Cardiac muscle cell (in vitro differentiated cells and primary cell): ENCODE measurements around the gene APIP. TPM values are rescaled to one million over a fixed set of nuclear protein-coding genes. Genes with fewer than 3 reads are reported as not detected.

ENCODE experiments used
- DNase-seq, 2 donors: peaks; one replicate each; pipeline versions ENCODE4 v3.0.0 to v3.0.0-alpha.2; 2010 to 2017; ENCODE audit warnings: low read depth in 1 of 2, low spot score in 1 of 2
- H3K27ac ChIP-seq: fragments of 200-600 bp; sonication (generic); 2 replicates; pipeline ENCODE4 v1.5.1; 2016
- H3K27me3 ChIP-seq: fragments of 200-600 bp; sonication (generic); 2 replicates; pipeline ENCODE4 v1.6.0; 2016; ENCODE audit warnings: control low read depth
- H3K36me3 ChIP-seq: fragments of 200-600 bp; sonication (generic); 2 replicates; pipeline ENCODE4 v1.5.1; 2016; ENCODE audit warnings: control low read depth
- H3K4me1 ChIP-seq: fragments of 200-600 bp; sonication (generic); 2 replicates; pipeline ENCODE4 v1.8.1; 2017; ENCODE audit warnings: low read depth, mild to moderate bottlenecking, mixed run types
- H3K4me3 ChIP-seq: fragments of 200-600 bp; sonication (generic); 2 replicates; pipeline ENCODE4 v1.5.1; 2016; ENCODE audit warnings: mild to moderate bottlenecking
- H3K9me3 ChIP-seq: fragments of 200-600 bp; sonication (generic); 2 replicates; pipeline ENCODE4 v1.5.1; 2017; ENCODE audit warnings: low read depth, mild to moderate bottlenecking, control low read depth
- polyA plus RNA-seq: library from polyadenylated mRNA; unstranded; fragments of >200 nt; fragmentation: Nextera tagmentation; extraction: Ambion mirVana; gene quantifications from 2 replicates; pipeline ENCODE4 v1.2.1, GENCODE V29; 2016
- total RNA-seq: library from RNA; depleted of rRNA; stranded (reverse); fragments of >200 nt; gene quantifications from 2 replicates; pipeline ENCODE4 v1.2.3, GENCODE V29; 2016
- TF ChIP-seq, protein P1 (sequence below): IDR thresholded peaks from 2 replicates; pipeline ENCODE4 v1.5.1; 2012; ENCODE audit warnings: low read depth, mild to moderate bottlenecking, low read length

Gene APIP
- total and polyA plus RNA-seq, 2 experiments from 2014 or later = 18.3 to 29.2 TPM

DNA sequence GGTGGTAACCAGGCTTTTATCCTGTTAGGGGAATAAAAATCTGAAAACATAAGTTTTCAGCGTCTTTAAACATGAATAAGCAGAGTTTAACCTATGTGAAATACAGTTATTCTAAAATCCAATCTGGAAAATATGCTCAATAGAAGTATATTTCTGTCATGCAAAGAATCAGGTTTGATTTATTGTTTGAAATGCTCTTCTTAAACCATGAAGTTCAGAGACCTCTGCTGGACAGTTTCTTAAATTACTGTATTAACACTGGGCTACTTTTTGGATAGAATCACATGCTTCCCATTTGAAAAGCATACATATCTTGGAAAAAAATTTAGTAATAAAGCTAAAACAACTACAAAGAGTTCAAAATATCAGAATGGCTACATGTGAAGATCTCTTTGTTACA, 25.4 kb downstream of the APIP start:
- H3K9me3 ChIP-seq = no peaks in the 10 kb centered on the region
- peaks cover 5% of the 10 kb centered on the region for H3K4me1 ChIP-seq
- TF ChIP-seq, protein P1, sequence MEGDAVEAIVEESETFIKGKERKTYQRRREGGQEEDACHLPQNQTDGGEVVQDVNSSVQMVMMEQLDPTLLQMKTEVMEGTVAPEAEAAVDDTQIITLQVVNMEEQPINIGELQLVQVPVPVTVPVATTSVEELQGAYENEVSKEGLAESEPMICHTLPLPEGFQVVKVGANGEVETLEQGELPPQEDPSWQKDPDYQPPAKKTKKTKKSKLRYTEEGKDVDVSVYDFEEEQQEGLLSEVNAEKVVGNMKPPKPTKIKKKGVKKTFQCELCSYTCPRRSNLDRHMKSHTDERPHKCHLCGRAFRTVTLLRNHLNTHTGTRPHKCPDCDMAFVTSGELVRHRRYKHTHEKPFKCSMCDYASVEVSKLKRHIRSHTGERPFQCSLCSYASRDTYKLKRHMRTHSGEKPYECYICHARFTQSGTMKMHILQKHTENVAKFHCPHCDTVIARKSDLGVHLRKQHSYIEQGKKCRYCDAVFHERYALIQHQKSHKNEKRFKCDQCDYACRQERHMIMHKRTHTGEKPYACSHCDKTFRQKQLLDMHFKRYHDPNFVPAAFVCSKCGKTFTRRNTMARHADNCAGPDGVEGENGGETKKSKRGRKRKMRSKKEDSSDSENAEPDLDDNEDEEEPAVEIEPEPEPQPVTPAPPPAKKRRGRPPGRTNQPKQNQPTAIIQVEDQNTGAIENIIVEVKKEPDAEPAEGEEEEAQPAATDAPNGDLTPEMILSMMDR = peak; percentile 44
- H3K4me3 ChIP-seq = no peak overlapping the region
- peak; percentile 52 to 73 for DNase-seq
- no peak overlapping the region for H3K27ac ChIP-seq
- H3K27me3 ChIP-seq = no peaks in the 10 kb centered on the region
- peaks cover 14% of the 10 kb centered on the region for H3K36me3 ChIP-seq

- Histone ChIP-seq H3K27me3 (no peaks in the 10 kb centered on the region), H3K4me3 (no peak overlapping the region), H3K36me3 (peaks cover 14% of the 10 kb centered on the region), H3K9me3 (no peaks in the 10 kb centered on the region), H3K4me1 (peaks cover 5% of the 10 kb centered on the region), H3K27ac (no peak overlapping the region)
- TF ChIP-seq, protein P1 = peak; percentile 39
- DNase-seq = peak in 1 of 2 donors; percentile 28
These were observed 26.1 kb downstream of the APIP start for GRCh38 chr11:34890089-34890488.

DNA sequence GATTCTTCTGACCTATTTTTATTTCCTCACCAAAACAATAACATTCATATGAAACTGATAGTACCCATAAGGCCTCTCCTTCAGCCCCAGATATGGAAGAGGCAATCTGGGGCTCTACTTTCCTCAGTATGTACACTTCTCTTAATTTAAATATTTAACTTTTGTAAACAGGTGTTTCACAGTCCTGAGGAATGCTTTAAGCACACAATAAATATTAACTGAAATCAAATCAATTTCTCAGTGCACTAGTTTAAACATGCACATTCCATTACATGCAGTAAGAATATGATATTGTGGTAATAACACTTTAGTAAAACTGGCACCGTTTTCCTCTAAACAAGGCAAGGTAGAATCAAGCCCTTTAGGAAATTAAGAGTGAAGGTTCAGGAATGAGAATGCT, 28.9 kb downstream of the APIP start:
- DNase-seq = no peak
- peaks cover 21% of the 10 kb centered on the region for H3K36me3 ChIP-seq
- H3K9me3 ChIP-seq = no peaks in the 10 kb centered on the region
- peaks cover 5% of the 10 kb centered on the region for H3K4me1 ChIP-seq
- H3K27me3 ChIP-seq = no peaks in the 10 kb centered on the region
- TF ChIP-seq, protein P1 = no peak
- no peak overlapping the region for H3K4me3 ChIP-seq
- H3K27ac ChIP-seq = no peak overlapping the region

GRCh38 chr11:34886609-34887008, 29.6 kb downstream of the APIP start:
- no peak for DNase-seq
- Histone ChIP-seq H3K9me3 (no peaks in the 10 kb centered on the region), H3K27me3 (no peaks in the 10 kb centered on the region), H3K4me3 (no peak overlapping the region), H3K27ac (no peak overlapping the region), H3K4me1 (peaks cover 5% of the 10 kb centered on the region), H3K36me3 (peaks cover 27% of the 10 kb centered on the region)
- TF ChIP-seq, protein P1 = no peak

- no peak for DNase-seq
- Histone ChIP-seq H3K9me3 (no peaks in the 10 kb centered on the region), H3K4me3 (no peak overlapping the region), H3K27me3 (no peaks in the 10 kb centered on the region), H3K4me1 (peaks cover 5% of the 10 kb centered on the region), H3K27ac (no peak overlapping the region), H3K36me3 (peaks cover 28% of the 10 kb centered on the region)
- TF ChIP-seq, protein P1 = no peak
These were observed 34.3 kb downstream of the APIP start for GRCh38 chr11:34881900-34882299.
